HUES64 (cell line): ENCODE data around the gene ADARB1.

ENCODE experiments used
- H3K27ac ChIP-seq: 2 replicates; pipeline ENCODE4 v1.7.0; 2013; ENCODE audit warnings: low read depth, low read length, inconsistent platforms
- H3K27me3 ChIP-seq: 2 replicates; pipeline ENCODE4 v1.6.1; 2013; ENCODE audit warnings: mild to moderate bottlenecking, low read length; ENCODE audit not compliant: insufficient read depth
- H3K36me3 ChIP-seq: 2 replicates; pipeline ENCODE4 v1.6.1; 2013; ENCODE audit warnings: mild to moderate bottlenecking, low read length; ENCODE audit not compliant: insufficient read depth
- H3K4me1 ChIP-seq: 2 replicates; pipeline ENCODE4 v1.6.1; 2013; ENCODE audit warnings: mild to moderate bottlenecking, low read length, moderate library complexity; ENCODE audit not compliant: insufficient read depth
- H3K4me3 ChIP-seq: 2 replicates; pipeline ENCODE4 v1.5.1; 2013; ENCODE audit warnings: mild to moderate bottlenecking, low read length, moderate library complexity
- H3K9ac ChIP-seq: 2 replicates; pipeline ENCODE4 v1.6.1; 2013; ENCODE audit warnings: mild to moderate bottlenecking, low read depth, low read length
- H3K9me3 ChIP-seq: 2 replicates; pipeline ENCODE4 v1.6.1; 2013; ENCODE audit warnings: low read depth, low read length; ENCODE audit not compliant: insufficient read depth
- WGBS: fragments of 150-250, 120-280 bp; methylation state at CpG from one replicate; pipeline ENCODE4 v1.1.7; 2013; ENCODE audit warnings: missing lambda C conversion rate; 5-methylcytosine and 5-hydroxymethylcytosine counted together

ADARB1 gene

GRCh38 chr21:45151445-45152160 lies 77.2 kb downstream of the ADARB1 start:
- 85% methylated on average over 10 of the region's 10 CpGs for WGBS
- no peaks in the 10 kb centered on the region for H3K4me1 ChIP-seq
- H3K4me3 ChIP-seq: no peak overlapping the region

GRCh38 chr21:45152265-45152746 lies 77.9 kb downstream of the ADARB1 start:
- no peak overlapping the region for H3K27ac ChIP-seq
- 56% methylated on average over 24 of the region's 24 CpGs for WGBS
- H3K36me3 ChIP-seq: no peaks in the 10 kb centered on the region
- H3K27me3 ChIP-seq: no peaks in the 10 kb centered on the region
- H3K9me3 ChIP-seq: no peaks in the 10 kb centered on the region
- H3K9ac ChIP-seq: no peak overlapping the region
- no peak overlapping the region for H3K4me3 ChIP-seq
- no peaks in the 10 kb centered on the region for H3K4me1 ChIP-seq

More at GRCh38 chr21:45151445-45152160, 77.2 kb downstream of the ADARB1 start:
- Histone ChIP-seq H3K36me3 (no peaks in the 10 kb centered on the region), H3K27me3 (no peaks in the 10 kb centered on the region), H3K9ac (no peak overlapping the region), H3K9me3 (no peaks in the 10 kb centered on the region), H3K27ac (no peak overlapping the region)

GRCh38 chr21:45153358-45154318 lies 79.3 kb downstream of the ADARB1 start:
- 94% methylated on average over 11 of the region's 11 CpGs for WGBS
- no peaks in the 10 kb centered on the region for H3K4me1 ChIP-seq
- H3K27ac ChIP-seq: no peak overlapping the region
- no peaks in the 10 kb centered on the region for H3K9me3 ChIP-seq
- H3K4me3 ChIP-seq: no peak overlapping the region
- H3K9ac ChIP-seq: no peak overlapping the region
- H3K27me3 ChIP-seq: no peaks in the 10 kb centered on the region
- no peaks in the 10 kb centered on the region for H3K36me3 ChIP-seq

- WGBS: 82% methylated on average over 7 of the region's 9 CpGs
- Histone ChIP-seq H3K36me3 (no peaks in the 10 kb centered on the region), H3K4me3 (no peak overlapping the region), H3K27me3 (no peaks in the 10 kb centered on the region), H3K4me1 (no peaks in the 10 kb centered on the region), H3K9me3 (no peaks in the 10 kb centered on the region), H3K9ac (no peak overlapping the region), H3K27ac (no peak overlapping the region)
These were observed 80.4 kb downstream of the ADARB1 start for GRCh38 chr21:45154511-45155508.

DNA sequence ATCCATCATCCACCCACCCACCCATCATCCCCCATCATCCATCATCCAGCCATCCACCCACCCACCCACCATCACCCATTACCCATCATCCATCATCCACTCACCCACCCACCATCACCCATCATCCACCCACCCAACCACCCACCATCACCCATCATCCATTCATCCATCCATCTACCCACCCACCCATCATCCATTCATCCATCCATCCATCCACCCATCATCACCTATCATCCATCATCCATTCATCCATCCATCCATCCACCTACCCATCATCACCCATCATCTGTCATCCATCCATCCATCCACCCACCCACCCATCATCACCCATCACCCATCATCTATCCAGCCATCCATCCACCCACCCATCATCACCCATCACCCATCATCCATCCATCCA lies 81.5 kb downstream of the ADARB1 start:
- no peaks in the 10 kb centered on the region for H3K9me3 ChIP-seq
- no peak overlapping the region for H3K9ac ChIP-seq
- H3K36me3 ChIP-seq: no peaks in the 10 kb centered on the region
- no peak overlapping the region for H3K27ac ChIP-seq
- no peak overlapping the region for H3K4me3 ChIP-seq
- 0 out of 2 replicates have a peak, but pooled peaks cover 2% of the 10 kb centered on the region for H3K4me1 ChIP-seq
- no peaks in the 10 kb centered on the region for H3K27me3 ChIP-seq

DNA sequence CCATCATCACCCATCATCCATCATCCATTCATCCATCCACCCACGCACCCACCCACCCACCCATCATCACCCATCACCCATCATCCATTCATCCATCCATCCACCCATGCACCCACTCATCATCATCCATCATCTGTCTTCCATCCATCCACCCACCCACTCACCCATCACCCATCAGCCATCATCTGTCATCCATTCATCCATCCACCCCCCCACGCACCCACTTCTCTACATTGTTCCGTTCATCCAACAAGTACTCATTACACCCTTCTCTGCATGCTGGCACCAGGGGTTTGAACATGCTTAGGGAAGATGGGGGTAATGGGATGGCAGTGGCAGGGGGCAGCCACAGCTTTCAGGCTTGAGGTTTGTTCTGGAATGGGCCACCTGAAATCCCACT lies 82.1 kb downstream of the ADARB1 start:
- 90% methylated on average over 3 of the region's 3 CpGs for WGBS
- H3K27me3 ChIP-seq: no peaks in the 10 kb centered on the region
- H3K9ac ChIP-seq: no peak overlapping the region
- H3K9me3 ChIP-seq: no peaks in the 10 kb centered on the region
- no peaks in the 10 kb centered on the region for H3K36me3 ChIP-seq
- H3K4me1 ChIP-seq: 0 out of 2 replicates have a peak, but pooled peaks cover 2% of the 10 kb centered on the region
- H3K27ac ChIP-seq: no peak overlapping the region
- H3K4me3 ChIP-seq: no peak overlapping the region

- no peaks in the 10 kb centered on the region for H3K36me3 ChIP-seq
These were observed 83.6 kb downstream of the ADARB1 start for GRCh38 chr21:45157932-45158331.

DNA sequence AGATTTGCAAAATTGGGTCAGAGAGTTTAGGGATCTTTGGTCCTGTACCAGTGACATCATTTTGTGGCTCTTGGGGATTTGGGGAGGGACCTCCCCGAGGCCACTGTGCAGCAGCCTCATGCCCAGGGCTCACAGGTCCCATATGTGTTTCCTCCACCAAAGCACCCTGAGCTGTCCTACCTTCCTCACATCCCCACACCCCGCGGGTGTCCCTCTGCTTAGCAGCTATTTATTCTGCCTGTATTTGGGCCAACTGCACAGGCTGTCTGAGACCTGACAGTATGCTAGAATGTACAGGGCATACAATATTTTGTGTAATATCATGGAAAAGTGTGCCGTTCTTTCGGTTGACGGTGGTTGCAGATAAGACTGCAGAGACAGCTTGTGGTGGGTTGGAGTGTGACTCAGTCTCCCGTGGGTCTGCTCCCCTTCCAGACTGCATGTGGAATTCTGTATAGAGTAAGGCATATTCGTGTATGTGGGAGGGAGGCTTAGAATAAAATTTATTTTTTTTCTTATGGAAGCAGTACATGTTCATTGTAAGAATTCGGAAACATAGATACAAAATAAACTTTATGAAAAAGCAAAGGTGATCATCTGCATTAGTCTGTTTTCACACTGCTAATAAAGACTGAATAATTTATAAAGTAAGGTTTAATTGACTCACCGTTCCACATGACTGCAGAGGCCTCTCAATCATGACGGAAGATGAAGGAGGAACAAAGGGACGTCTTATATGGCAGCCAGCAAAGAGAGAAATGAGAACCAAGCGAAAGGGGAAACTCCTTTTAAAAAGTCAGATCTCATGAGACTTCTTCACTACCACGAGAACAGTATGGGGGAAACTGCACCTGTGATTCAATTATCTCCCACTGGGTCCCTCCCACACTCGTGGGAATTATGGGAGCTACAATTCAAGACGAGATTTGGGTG lies 84.4 kb downstream of the ADARB1 start:
- Histone ChIP-seq H3K4me3 (no peak overlapping the region), H3K9me3 (no peaks in the 10 kb centered on the region), H3K36me3 (no peaks in the 10 kb centered on the region), H3K27ac (no peak overlapping the region), H3K9ac (no peak overlapping the region), H3K4me1 (0 out of 2 replicates have a peak, but pooled peaks cover 2% of the 10 kb centered on the region), H3K27me3 (no peaks in the 10 kb centered on the region)
- 92% methylated on average over 15 of the region's 16 CpGs for WGBS

More at GRCh38 chr21:45157932-45158331, 83.6 kb downstream of the ADARB1 start:
- H3K9ac ChIP-seq: no peak overlapping the region
- H3K27ac ChIP-seq: no peak overlapping the region
- no peaks in the 10 kb centered on the region for H3K27me3 ChIP-seq
- no peak overlapping the region for H3K4me3 ChIP-seq
- 0 out of 2 replicates have a peak, but pooled peaks cover 2% of the 10 kb centered on the region for H3K4me1 ChIP-seq
- WGBS: 85% methylated on average over 8 of the region's 8 CpGs
- no peaks in the 10 kb centered on the region for H3K9me3 ChIP-seq

- Histone ChIP-seq H3K36me3 (no peaks in the 10 kb centered on the region), H3K4me1 (0 out of 2 replicates have a peak, but pooled peaks cover 2% of the 10 kb centered on the region), H3K4me3 (no peak overlapping the region), H3K9me3 (no peaks in the 10 kb centered on the region), H3K27ac (no peak overlapping the region), H3K27me3 (no peaks in the 10 kb centered on the region), H3K9ac (no peak overlapping the region)
- WGBS: 84% methylated on average over 7 of the region's 7 CpGs
These were observed 85.8 kb downstream of the ADARB1 start for GRCh38 chr21:45160198-45160597.
